Brain microvascular endothelial cell (primary cell): Measurements from ENCODE around the gene ODAD4.

Experiments
- DNase-seq: peaks from one replicate; pipeline ENCODE4 v3.0.0-alpha.2; 2020
- H3K27ac ChIP-seq: fragments of 250-450 bp; sonication (Bioruptor Pico); 2 replicates; pipeline ENCODE4 v1.5.1; 2020; ENCODE audit warnings: mild to moderate bottlenecking, moderate library complexity
- H3K27me3 ChIP-seq: fragments of 250-450 bp; sonication (Bioruptor Pico); replicated peaks from 2 replicates; pipeline ENCODE4 v1.5.1; 2020; ENCODE audit warnings: mild to moderate bottlenecking
- H3K36me3 ChIP-seq: fragments of 250-450 bp; sonication (Bioruptor Pico); replicated peaks from 2 replicates; pipeline ENCODE4 v1.5.1; 2020; ENCODE audit warnings: mild to moderate bottlenecking
- H3K4me3 ChIP-seq: 2 replicates; pipeline ENCODE4 v1.5.1; 2011; ENCODE audit warnings: low read depth, mild to moderate bottlenecking, control low read depth, low read length, moderate library complexity
- in situ Hi-C: cut with HindIII; loops from 2 replicates; pipeline ENCODE4 v1.10.0; 2017; ENCODE audit warnings: low sequenced_read_pairs, low pct_ligation_motif_present
- TF ChIP-seq, protein P1 (sequence below): IDR thresholded peaks from 2 replicates; pipeline ENCODE4 v1.5.1; 2011; ENCODE audit warnings: low read depth, mild to moderate bottlenecking, moderate library complexity, low read length, control low read depth, inconsistent platforms; ENCODE audit errors: missing control alignments

ODAD4 gene, protein sequence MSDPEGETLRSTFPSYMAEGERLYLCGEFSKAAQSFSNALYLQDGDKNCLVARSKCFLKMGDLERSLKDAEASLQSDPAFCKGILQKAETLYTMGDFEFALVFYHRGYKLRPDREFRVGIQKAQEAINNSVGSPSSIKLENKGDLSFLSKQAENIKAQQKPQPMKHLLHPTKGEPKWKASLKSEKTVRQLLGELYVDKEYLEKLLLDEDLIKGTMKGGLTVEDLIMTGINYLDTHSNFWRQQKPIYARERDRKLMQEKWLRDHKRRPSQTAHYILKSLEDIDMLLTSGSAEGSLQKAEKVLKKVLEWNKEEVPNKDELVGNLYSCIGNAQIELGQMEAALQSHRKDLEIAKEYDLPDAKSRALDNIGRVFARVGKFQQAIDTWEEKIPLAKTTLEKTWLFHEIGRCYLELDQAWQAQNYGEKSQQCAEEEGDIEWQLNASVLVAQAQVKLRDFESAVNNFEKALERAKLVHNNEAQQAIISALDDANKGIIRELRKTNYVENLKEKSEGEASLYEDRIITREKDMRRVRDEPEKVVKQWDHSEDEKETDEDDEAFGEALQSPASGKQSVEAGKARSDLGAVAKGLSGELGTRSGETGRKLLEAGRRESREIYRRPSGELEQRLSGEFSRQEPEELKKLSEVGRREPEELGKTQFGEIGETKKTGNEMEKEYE

DNA sequence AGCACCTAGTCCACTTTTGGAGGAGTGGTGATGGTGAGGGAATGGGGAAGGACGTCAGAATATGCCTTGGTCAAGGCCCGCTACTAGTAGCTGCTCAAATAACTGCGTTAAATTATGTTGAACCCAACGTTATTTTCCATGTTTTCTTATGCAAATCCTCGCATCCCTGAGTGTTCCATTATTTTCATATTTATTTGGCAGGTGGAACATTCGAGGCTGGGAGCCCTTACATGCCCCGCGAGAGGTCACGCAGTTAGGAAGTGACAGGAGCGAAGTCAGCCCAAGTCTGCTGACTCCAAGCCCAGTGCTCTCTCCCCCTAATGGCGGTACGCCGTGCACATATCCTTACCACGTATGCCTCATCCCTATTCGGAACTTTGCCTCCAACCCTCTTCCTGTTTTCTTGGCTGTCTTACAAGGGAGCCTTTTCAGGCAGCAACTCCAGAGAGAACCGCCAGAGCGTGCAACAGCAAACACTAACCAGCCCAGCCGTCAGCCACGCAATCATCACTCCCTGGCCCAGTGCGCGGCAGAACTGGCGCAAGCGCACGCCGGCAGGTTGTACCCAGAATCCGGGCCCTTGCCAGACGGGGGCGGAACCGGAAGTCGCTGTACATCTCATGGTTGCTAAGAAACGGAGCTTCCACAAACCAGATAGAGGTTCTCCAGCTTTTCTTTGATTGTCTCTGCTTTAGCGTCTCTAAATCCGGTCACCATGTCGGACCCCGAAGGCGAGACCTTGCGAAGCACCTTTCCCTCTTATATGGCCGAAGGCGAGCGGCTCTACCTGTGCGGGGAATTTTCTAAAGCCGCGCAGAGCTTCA lies at the start of gene ODAD4:
Gene ODAD4, plus strand, starts transcription at position 609 of the 824 bp plus-strand sequence. Its CDS starts 107 bp downstream, at position 716.
- in situ Hi-C loops: no loop called here
- DNase-seq: peak; percentile 98
- peak within 1 kb of the TSS; percentile 62 for H3K27ac ChIP-seq
- H3K36me3 ChIP-seq: no peaks in the 10 kb centered on the region
- TF ChIP-seq, protein P1, sequence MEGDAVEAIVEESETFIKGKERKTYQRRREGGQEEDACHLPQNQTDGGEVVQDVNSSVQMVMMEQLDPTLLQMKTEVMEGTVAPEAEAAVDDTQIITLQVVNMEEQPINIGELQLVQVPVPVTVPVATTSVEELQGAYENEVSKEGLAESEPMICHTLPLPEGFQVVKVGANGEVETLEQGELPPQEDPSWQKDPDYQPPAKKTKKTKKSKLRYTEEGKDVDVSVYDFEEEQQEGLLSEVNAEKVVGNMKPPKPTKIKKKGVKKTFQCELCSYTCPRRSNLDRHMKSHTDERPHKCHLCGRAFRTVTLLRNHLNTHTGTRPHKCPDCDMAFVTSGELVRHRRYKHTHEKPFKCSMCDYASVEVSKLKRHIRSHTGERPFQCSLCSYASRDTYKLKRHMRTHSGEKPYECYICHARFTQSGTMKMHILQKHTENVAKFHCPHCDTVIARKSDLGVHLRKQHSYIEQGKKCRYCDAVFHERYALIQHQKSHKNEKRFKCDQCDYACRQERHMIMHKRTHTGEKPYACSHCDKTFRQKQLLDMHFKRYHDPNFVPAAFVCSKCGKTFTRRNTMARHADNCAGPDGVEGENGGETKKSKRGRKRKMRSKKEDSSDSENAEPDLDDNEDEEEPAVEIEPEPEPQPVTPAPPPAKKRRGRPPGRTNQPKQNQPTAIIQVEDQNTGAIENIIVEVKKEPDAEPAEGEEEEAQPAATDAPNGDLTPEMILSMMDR: peak; percentile 75
- H3K27me3 ChIP-seq: no peaks in the 10 kb centered on the region
- peak within 1 kb of the TSS; percentile 65 for H3K4me3 ChIP-seq

DNA sequence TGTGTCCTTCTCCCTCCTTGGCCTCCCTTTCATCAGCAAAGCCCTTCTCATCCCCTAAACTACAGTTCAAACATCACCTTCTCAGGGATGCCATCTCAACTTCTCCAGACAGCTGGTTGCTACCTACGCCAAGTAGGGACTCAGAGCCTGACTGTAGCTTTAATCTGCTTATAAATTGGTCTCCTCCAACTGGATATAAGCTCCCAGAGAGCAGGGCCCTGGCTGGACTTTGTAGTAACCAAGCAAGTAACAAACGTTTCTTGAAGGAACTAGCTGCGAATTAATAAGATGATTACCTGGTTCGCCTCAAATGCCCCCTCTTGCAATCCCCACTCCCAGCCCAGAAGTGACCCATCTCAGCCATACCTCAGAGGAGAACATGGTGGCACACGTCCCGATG lies 47.7 kb upstream of the ODAD4 start:
- TF ChIP-seq, protein P1: no peak
- H3K4me3 ChIP-seq: no peak overlapping the region
- H3K27me3 ChIP-seq: no peaks in the 10 kb centered on the region
- DNase-seq: no peak
- H3K36me3 ChIP-seq: peaks cover 88% of the 10 kb centered on the region
- in situ Hi-C loops: no loop called here
- H3K27ac ChIP-seq: no peak overlapping the region

DNA sequence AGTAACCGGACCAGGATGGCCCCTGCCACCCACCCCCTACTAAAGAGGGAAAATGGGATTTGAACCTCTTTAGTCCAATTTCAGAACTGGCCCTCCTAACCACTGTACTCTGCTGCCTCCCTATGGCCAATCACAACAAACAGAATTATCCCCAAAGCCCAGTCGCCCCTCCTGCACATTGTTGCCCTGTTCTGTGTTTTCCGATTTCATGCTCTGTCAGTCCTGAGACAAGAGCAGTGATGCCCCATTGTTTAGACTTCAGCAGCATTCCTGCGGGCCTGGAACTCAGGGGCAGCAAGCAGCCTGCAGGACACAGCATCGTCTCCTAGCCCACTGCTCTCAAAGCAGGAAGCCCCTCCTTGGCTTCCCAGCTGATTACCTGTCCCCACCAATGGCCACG lies 44.7 kb upstream of the ODAD4 start:
- TF ChIP-seq, protein P1: peak; percentile 36
- in situ Hi-C loops: no loop called here
- Histone ChIP-seq H3K36me3 (peaks cover 88% of the 10 kb centered on the region), H3K27me3 (no peaks in the 10 kb centered on the region), H3K27ac (no peak overlapping the region), H3K4me3 (no peak overlapping the region)
- DNase-seq: no peak

DNA sequence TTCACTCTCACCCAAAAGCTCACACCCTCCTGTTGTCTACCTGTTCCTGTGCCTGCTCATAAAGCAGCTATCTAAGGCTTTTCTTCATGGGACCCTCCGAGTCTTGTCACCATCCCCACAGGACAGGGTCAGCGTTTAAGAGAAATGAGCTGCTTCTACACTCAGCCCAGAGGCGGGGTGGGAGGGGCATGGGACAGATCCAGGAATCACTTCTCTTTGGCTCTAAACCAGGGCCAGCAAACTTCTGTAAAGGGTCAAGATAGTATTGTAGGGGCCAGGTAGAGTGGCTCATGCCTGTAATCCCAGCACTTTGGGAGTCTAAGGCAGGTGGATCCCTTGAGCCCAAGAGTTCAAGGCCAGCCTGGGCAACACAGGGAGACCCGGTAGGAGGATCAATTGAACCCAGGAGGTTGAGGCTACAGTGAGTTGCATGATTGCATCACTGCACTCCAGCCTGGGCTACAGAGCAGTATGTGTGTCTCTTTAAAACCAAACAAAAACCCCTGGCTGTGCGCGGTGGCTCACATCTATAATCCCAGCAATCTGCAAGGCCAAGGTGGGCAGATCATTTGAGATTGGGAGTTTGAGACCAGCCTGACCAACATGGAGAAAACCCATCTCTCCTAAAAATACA lies 42.0 kb upstream of the ODAD4 start:
- in situ Hi-C loops: no loop called here
- no peak overlapping the region for H3K4me3 ChIP-seq
- H3K36me3 ChIP-seq: peaks cover 94% of the 10 kb centered on the region
- DNase-seq: no peak
- H3K27ac ChIP-seq: no peak overlapping the region
- TF ChIP-seq, protein P1: no peak
- H3K27me3 ChIP-seq: no peaks in the 10 kb centered on the region

DNA sequence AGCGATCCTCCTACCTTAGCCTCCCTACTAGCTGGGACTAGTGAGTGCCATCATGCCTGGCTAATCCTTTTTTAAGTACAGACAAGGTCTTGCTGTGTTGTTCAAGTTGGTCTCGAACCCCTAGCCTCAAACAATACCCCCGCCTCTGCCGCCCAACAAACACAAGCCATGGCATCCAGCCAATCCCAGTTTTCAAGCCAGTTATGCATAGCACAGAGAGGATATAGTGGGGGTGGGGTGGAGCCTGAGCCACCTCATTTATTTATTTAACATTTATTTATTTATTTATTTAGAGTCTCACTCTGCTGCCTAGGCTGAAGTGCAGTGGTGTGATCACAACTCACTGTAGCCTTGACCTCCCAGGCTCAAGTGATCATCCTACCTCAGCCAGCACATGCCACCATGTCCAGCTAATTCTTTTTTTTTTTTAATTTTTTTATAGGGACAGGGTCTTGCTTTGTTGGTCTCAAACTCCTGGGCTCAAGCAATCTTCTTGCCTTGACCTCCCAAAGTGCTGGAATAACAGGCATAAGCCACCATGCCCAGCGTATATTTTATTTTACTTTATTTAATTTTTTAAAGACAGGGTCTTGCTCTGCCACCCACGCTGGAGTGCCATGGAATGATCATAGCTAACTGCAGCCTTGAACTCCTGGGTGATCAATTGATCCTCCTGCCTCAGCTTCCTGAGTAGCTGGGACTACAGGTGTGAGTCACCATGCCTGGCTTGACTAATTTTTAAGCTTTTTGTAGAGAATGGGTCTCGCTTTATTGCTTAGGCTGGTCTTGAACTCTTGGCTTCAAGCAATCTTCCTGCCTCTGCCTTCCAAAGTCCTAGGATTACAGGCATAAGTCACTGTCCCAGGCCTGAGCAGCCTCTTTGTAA lies 39.0 kb upstream of the ODAD4 start:
- Histone ChIP-seq H3K27ac (no peak overlapping the region), H3K36me3 (peaks cover 88% of the 10 kb centered on the region), H3K4me3 (no peak overlapping the region), H3K27me3 (no peaks in the 10 kb centered on the region)
- no peak for DNase-seq
- TF ChIP-seq, protein P1: no peak
- in situ Hi-C loops: no loop called here
